Liver (tissue), 9 donors: Measurements from ENCODE around the gene HOXB2. TPM values are rescaled to one million over a fixed set of nuclear protein-coding genes. Genes with fewer than 3 reads are reported as not detected.

Experiments
- DNase-seq: peaks from one replicate; pipeline ENCODE4 v3.0.0-alpha.2; 2017; ENCODE audit warnings: low spot score
- H3K27ac ChIP-seq, 2 donors: one replicate each; pipeline ENCODE4 v1.7.0; 2013; ENCODE audit warnings: inconsistent platforms in 2 of 2, low read length in 2 of 2, control low read depth in 1 of 2, low read depth in 1 of 2, mild to moderate bottlenecking in 1 of 2
- H3K27me3 ChIP-seq, 4 donors: one replicate each; pipeline versions ENCODE4 v1.6.1 to v1.7.0; 2013; ENCODE audit warnings: low read length in 3 of 4, inconsistent platforms in 1 of 4, mild to moderate bottlenecking in 1 of 4, moderate library complexity in 1 of 4; ENCODE audit not compliant: control insufficient read depth in 4 of 4, insufficient read depth in 4 of 4
- H3K36me3 ChIP-seq, 4 donors: one replicate each; pipeline versions ENCODE4 v1.6.1 to v1.7.0; 2013; ENCODE audit warnings: low read length in 3 of 4, mild to moderate bottlenecking in 3 of 4, low read depth in 1 of 4, moderate library complexity in 1 of 4; ENCODE audit not compliant: control insufficient read depth in 4 of 4, insufficient read depth in 3 of 4
- H3K4me1 ChIP-seq, 4 donors: one replicate each; pipeline versions ENCODE4 v1.6.1 to v1.7.0; 2013; ENCODE audit warnings: low read length in 3 of 4, mild to moderate bottlenecking in 3 of 4, moderate library complexity in 1 of 4; ENCODE audit not compliant: control insufficient read depth in 4 of 4, insufficient read depth in 4 of 4
- H3K4me3 ChIP-seq, 3 donors: one replicate each; pipeline versions ENCODE4 v1.6.1 to v1.7.0; 2013; ENCODE audit warnings: low read length in 3 of 3, control low read depth in 1 of 3, low read depth in 1 of 3, mild to moderate bottlenecking in 1 of 3
- H3K9ac ChIP-seq, 2 donors: one replicate each; pipeline ENCODE4 v1.7.0; 2013; ENCODE audit warnings: low read length in 2 of 2, mild to moderate bottlenecking in 2 of 2, moderate library complexity in 2 of 2, control low read depth in 1 of 2, low read depth in 1 of 2
- H3K9me3 ChIP-seq, 4 donors: one replicate each; pipeline versions ENCODE4 v1.6.1 to v1.7.0; 2013; ENCODE audit warnings: low read length in 3 of 4; ENCODE audit not compliant: control insufficient read depth in 4 of 4
- ATF3 ChIP-seq: IDR thresholded peaks from 2 replicates; pipeline ENCODE4 v1.6.1; 2016; ENCODE audit warnings: antibody characterized with exemption
- EGR1 ChIP-seq, 2 donors: IDR thresholded peaks; 2 replicates each; pipeline ENCODE4 v1.6.1; 2016 to 2018; ENCODE audit warnings: antibody characterized with exemption in 2 of 2, low read depth in 2 of 2
- FOXA2 ChIP-seq: IDR thresholded peaks from 2 replicates; pipeline ENCODE4 v1.6.1; 2016; ENCODE audit warnings: antibody characterized with exemption
- HNF4A ChIP-seq, 2 donors: conservative IDR thresholded peaks; 2 replicates each; pipeline ENCODE4 v1.6.1; 2016; ENCODE audit warnings: antibody characterized with exemption in 2 of 2, mild to moderate bottlenecking in 2 of 2
- NR2F2 ChIP-seq: IDR thresholded peaks from 2 replicates; pipeline ENCODE4 v1.6.1; 2016; ENCODE audit warnings: antibody characterized with exemption
- RXRA ChIP-seq, 2 donors: IDR thresholded peaks; 2 replicates each; pipeline ENCODE4 v1.6.1; 2017 to 2018; ENCODE audit warnings: antibody characterized with exemption in 2 of 2, mild to moderate bottlenecking in 1 of 2
- YY1 ChIP-seq: IDR thresholded peaks from 2 replicates; pipeline ENCODE4 v1.6.1; 2016; ENCODE audit warnings: antibody characterized with exemption, mild to moderate bottlenecking
- ZBTB33 ChIP-seq: IDR thresholded peaks from 2 replicates; pipeline ENCODE4 v1.6.1; 2016; ENCODE audit warnings: antibody characterized with exemption
- WGBS: extraction: QIAGEN DNeasy Blood & Tissue Kit; methylation state at CpG from one replicate; pipeline ENCODE4 v1.1.7; 2013; 5-methylcytosine and 5-hydroxymethylcytosine counted together
- polyA plus RNA-seq, 2 donors: library from polyadenylated mRNA; stranded (reverse) in 1 of 2; unstranded in 1 of 2; fragments of 200-250 nt in 1 of 2; fragments of >200 nt in 1 of 2; fragmentation: Nextera tagmentation in 1 of 2; extraction: Ambion mirVana in 1 of 2; gene quantifications; one replicate each; pipeline versions ENCODE4 v1.2.1 to v1.2.3, GENCODE V29; 2013 to 2015
- total RNA-seq, 2 donors: library from RNA; depleted of rRNA; stranded (reverse); fragments of >200 nt; gene quantifications; one replicate each; pipeline ENCODE4 v1.2.3, GENCODE V29; 2014
- donor health status: healthy.
- donor health status: healthy.
- donor health status: healthy.
- donor health status: healthy.
- donor health status: healthy.

The HOXB2 gene
- total and polyA plus RNA-seq, 4 donors, result 0.67 to 2.5 (median 1.8) TPM

DNA sequence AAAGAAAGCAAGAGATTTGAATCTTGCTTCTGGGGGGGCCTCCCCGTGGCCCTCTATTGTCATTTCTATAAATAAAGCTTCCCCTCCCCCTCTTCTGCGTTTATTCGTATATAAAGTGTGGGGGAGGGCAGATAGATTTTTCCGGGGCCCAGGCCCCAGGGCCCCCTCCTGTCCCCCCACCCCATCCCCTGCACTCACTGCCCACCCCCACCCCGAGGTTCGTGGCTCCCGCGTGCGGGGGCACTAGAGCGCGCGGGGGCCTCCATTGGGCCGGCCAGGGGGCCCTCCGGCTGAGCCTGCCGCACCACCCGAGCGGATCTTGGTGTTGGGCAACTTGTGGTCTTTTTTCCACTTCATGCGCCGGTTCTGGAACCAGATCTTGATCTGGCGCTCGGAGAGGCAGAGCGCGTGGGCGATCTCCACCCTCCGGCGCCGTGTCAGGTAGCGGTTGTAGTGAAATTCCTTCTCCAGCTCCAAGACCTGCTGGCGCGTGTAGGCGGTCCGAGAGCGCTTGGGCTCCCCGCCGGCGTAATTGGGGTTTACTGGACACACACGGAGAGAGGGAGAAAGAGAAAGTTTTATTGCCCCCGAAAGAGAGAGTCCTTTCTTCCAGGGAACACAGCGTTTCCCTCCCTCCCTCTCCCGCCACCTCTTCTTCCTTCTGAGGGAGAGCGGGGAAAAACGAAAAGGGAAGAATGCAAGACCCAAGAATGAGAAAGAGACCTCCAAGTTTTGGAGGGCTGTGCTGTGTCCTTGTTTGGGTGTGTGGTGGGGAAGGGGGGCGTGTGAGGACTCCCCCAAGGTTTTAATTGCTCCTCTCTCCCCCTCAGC lies 31.8 kb upstream of the HOXB2 start (continued):
- TF ChIP-seq ZBTB33, result no peak
- TF ChIP-seq HNF4A (conservative IDR thresholded peaks at IDR 0.05), result no peak

DNA sequence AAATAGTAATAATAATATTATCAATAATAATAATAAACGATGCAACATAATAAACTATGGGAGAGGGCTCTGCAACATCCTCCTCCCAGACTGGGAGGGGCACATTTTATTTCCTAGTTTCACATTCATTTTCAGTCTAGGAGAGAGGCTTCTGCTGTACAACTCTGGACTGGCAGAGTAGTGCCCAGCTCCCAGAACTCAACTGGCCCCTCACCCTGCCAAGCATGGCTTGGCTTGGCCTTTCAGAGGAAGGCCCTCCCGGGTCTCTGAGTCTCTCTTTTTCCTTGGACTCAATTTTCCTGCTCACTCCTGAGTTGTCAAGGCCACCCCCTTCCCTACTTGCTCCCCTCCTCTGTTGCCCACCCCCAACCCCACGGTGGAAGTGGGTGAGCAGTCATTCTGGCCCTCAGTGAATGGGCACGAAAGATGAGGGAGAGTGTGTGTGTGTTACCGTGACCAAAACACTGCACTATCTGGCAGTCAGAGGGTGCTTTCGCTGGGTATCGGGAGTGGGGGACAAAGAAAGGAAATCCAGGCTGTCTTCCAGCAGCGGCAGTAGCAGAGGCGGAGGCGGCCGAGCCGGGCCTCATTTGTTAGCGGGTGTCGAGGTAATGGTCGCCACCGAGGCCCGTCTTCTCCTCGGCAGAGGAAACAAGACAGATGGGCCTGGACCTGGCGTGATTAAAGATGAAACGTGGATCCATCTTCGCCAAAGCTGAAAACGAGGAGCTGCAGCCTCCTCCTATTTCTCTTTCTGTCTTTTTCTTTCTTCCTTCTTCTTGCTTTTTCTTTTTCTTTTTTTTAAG lies 31.0 kb upstream of the HOXB2 start:
- no peaks in the 10 kb centered on the region for H3K9me3 ChIP-seq
- peaks cover 0 to 3% (median 0%) of the 10 kb centered on the region in 4 donors for H3K4me1 ChIP-seq
- WGBS, result 20% methylated on average over 22 of the region's 22 CpGs
- H3K36me3 ChIP-seq, result no peaks in the 10 kb centered on the region
- peaks cover 0 to 18% (median 7%) of the 10 kb centered on the region in 4 donors for H3K27me3 ChIP-seq
- H3K9ac ChIP-seq, result no peak overlapping the region
- peak overlapping the region in 1 of 3 donors; percentile 46 for H3K4me3 ChIP-seq
- no peak for TF ChIP-seq EGR1 (IDR thresholded peaks at IDR 0.05; ENCODE audit: low read depth in 2 of 2)
- no peak for TF ChIP-seq NR2F2
- no peak for TF ChIP-seq ZBTB33
- no peak for TF ChIP-seq FOXA2
- no peak for DNase-seq
- H3K27ac ChIP-seq, result peak overlapping the region; percentile 22 to 70

GRCh38 chr17:48575066-48575582 lies 30.2 kb upstream of the HOXB2 start:
- no peak for DNase-seq
- Histone ChIP-seq H3K4me3 (no peak overlapping the region), H3K9me3 (no peaks in the 10 kb centered on the region), H3K27ac (no peak overlapping the region), H3K9ac (no peak overlapping the region), H3K36me3 (no peaks in the 10 kb centered on the region), H3K27me3 (peaks cover 0 to 17% (median 6%) of the 10 kb centered on the region in 4 donors), H3K4me1 (peaks cover 0 to 3% (median 0%) of the 10 kb centered on the region in 4 donors)
- TF ChIP-seq ATF3 (no peak), EGR1 (IDR thresholded peaks at IDR 0.05; ENCODE audit: low read depth in 2 of 2) (no peak), YY1 (no peak), RXRA (IDR thresholded peaks at IDR 0.05) (no peak)
- WGBS, result 28% methylated on average over 7 of the region's 7 CpGs
